SK-N-MC (cell line): ENCODE data around the gene APRT.

Experiments
- EZH2 ChIP-seq: fragments of 200-600 bp; sonication (generic); IDR thresholded peaks from one replicate; pipeline ENCODE4 v1.6.1; 2017; ENCODE audit warnings: antibody characterized with exemption
- FOXP2 ChIP-seq: optimal IDR thresholded peaks from 2 replicates; pipeline ENCODE3; 2011; ENCODE audit warnings: mild to moderate bottlenecking, moderate library complexity; ENCODE audit not compliant: insufficient read depth; ENCODE audit errors: extremely low read length, control extremely low read depth
- POLR2AphosphoS5 ChIP-seq: IDR thresholded peaks from 2 replicates; pipeline ENCODE4 v1.6.1; 2012; ENCODE audit warnings: mild to moderate bottlenecking, low read depth, low read length, borderline replicate concordance

DNA sequence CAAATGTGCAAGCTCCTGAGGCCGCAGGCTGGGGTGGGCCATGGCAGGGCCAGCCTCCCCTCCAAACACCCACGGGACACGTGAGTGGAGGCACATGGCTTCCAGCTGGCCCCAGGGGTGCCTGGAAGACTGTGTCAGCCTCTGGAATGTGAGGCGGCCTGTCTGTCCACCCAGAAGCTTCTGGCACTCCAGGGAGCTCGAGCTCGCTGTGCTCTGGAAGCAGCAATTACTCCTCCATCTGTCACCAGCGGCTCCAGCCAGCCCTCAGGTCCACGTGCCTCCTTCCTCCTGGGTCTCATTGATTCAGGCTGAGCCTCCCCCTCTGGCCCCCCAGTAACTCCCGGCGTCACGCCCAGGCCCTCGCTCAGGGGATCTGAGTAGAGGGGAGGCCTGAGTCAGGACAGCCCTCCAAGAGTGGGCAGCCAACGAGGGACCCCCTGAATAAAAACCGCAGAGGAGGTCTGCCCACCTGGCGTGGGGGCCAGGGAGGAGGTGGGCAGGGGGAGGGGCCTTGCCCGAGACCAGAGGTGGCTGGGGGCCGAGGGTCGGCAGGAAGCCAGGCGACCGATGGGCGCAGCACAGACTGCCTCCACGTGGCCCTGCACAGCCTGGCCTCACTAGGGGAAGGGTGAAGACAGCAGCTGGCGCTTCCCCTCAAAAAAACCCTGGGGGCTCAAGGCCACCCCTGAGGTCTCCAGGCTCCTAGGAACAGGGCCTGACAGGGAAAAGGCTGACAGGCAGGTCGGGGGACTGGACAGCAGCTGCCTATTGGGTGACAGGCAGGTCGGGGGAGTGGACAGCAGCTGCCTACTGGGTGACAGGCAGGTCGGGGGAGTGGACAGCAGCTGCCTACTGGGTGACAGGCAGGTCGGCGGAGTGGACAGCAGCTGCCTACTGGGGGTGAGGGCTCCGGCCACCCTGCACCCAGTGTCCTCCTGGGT, 38.6 kb downstream of the APRT start:
- TF ChIP-seq POLR2AphosphoS5 (no peak), EZH2 (no peak), FOXP2 (no peak)
